ENCODE results near the gene ZNF569. TPM values are rescaled to one million over a fixed set of nuclear protein-coding genes. Genes with fewer than 3 reads are reported as not detected.
"Not testable (repeated sequence)": the region's sequence is repeated elsewhere in the genome, so short reads cannot be mapped to it uniquely, and the experiment has no call there.

The ZNF569 gene
- total RNA-seq, 1 donor from 2014 or later: 0.11 TPM

- H3K27ac ChIP-seq: no peak overlapping the region
- DNase-seq (ENCODE audit: low spot score in 2 of 2): no peak
- H3K4me3 ChIP-seq: no peak overlapping the region
- no peak for TF ChIP-seq CTCF (IDR thresholded peaks at IDR 0.05)
- H3K27me3 ChIP-seq: no peaks in the 10 kb centered on the region
- peaks cover 55 to 62% of the 10 kb centered on the region in 2 donors for H3K36me3 ChIP-seq
- peaks cover 99 to 100% of the 10 kb centered on the region in 2 donors for H3K9me3 ChIP-seq
- no peaks in the 10 kb centered on the region for H3K4me1 ChIP-seq
- intact Hi-C loops (cut with DNase I): no loop called here
These were observed 78.0 kb downstream of the ZNF569 start for GRCh38 chr19:37389234-37389633.

GRCh38 chr19:37370880-37371661, 96.2 kb downstream of the ZNF569 start, which contains the start of gene ZNF527:
Gene ZNF527, plus strand, starts transcription at chr19:37371099. Its CDS starts 3,100 bp downstream, at chr19:37374199.
- peak; percentile 90 to 98 for DNase-seq (ENCODE audit: low spot score in 2 of 2)
- Histone ChIP-seq H3K4me3 (peak within 1 kb of the TSS; percentile 66 to 80), H3K36me3 (peaks cover 15 to 24% of the 10 kb centered on the region in 2 donors), H3K27me3 (no peaks in the 10 kb centered on the region), H3K27ac (peak within 1 kb of the TSS; percentile 85 to 87), H3K9me3 (peaks cover 0 to 29% of the 10 kb centered on the region in 2 donors), H3K4me1 (no peaks in the 10 kb centered on the region)
- TF ChIP-seq CTCF (IDR thresholded peaks at IDR 0.05): peak in 1 of 3 experiments; percentile 9
- intact Hi-C loops (cut with DNase I): loop anchor here (1.0 to 2.0 kb wide), 7 partner anchors 37 to 455 kb away; partner anchors contain the start of genes ZNF420, ZNF568, ZNF569 and ZNF585B

GRCh38 chr19:37370386-37370879, 96.8 kb downstream of the ZNF569 start:
- not testable (repeated sequence) for H3K4me1 ChIP-seq; H3K27me3 ChIP-seq; DNase-seq (ENCODE audit: low spot score in 2 of 2)
- peak overlapping the region; percentile 85 to 87 for H3K27ac ChIP-seq
- H3K4me3 ChIP-seq: peak overlapping the region; percentile 66 to 80
- intact Hi-C loops (cut with DNase I): loop anchor here (2.0 kb wide), 3 partner anchors 54 to 160 kb away; partner anchors contain the start of genes ZNF569 and ZNF585B
- peaks cover 9 to 18% of the 10 kb centered on the region in 2 donors for H3K36me3 ChIP-seq
- peaks cover 0 to 28% of the 10 kb centered on the region in 2 donors for H3K9me3 ChIP-seq

- Histone ChIP-seq H3K4me3 (no peak overlapping the region), H3K27ac (no peak overlapping the region), H3K9me3 (peaks cover 13 to 15% of the 10 kb centered on the region in 2 donors), H3K4me1 (no peaks in the 10 kb centered on the region), H3K36me3 (peaks cover 43 to 63% of the 10 kb centered on the region in 2 donors), H3K27me3 (no peaks in the 10 kb centered on the region)
- intact Hi-C loops (cut with DNase I): no loop called here
- DNase-seq (ENCODE audit: low spot score in 2 of 2): no peak
- no peak for TF ChIP-seq CTCF (IDR thresholded peaks at IDR 0.05)
These were observed 104.5 kb downstream of the ZNF569 start for GRCh38 chr19:37362733-37363132.

- Histone ChIP-seq H3K9me3 (peaks cover 13 to 15% of the 10 kb centered on the region in 2 donors), H3K36me3 (peaks cover 50 to 69% of the 10 kb centered on the region in 2 donors), H3K27ac (no peak overlapping the region), H3K4me1 (no peaks in the 10 kb centered on the region), H3K4me3 (no peak overlapping the region), H3K27me3 (no peaks in the 10 kb centered on the region)
- TF ChIP-seq CTCF (IDR thresholded peaks at IDR 0.05): no peak
- no peak for DNase-seq (ENCODE audit: low spot score in 2 of 2)
- intact Hi-C loops (cut with DNase I): no loop called here
These were observed 105.2 kb downstream of the ZNF569 start for GRCh38 chr19:37361994-37362393.

Other genes starting within 250 kb of the ZNF569 start
- 6.9 TPM for gene ZNF383, start 249.2 kb downstream of the ZNF569 start, total RNA-seq
- 0.32 TPM for gene ZNF527, start 96.3 kb downstream of the ZNF569 start, total RNA-seq
- 2.3 TPM for gene ZNF570, start 1.9 kb upstream of the ZNF569 start, total RNA-seq
- gene ZNF793, start 39.5 kb upstream of the ZNF569 start, total RNA-seq: 3.6 TPM
- gene ZNF571, start 127.3 kb upstream of the ZNF569 start, total RNA-seq: 0.11 TPM
- not detected for gene ZNF540, start 127.4 kb upstream of the ZNF569 start, total RNA-seq
- 1.7 TPM for gene ZFP30, start 188.0 kb upstream of the ZNF569 start, total RNA-seq

All from ascending aorta (tissue), 2 donors.